GM10266 (cell line): Measurements from ENCODE around the gene BAIAP2.
A peak's percentile ranks its signal among the peaks of the same experiment; 100 is the strongest.

Source experiments
- DNase-seq: peaks from one replicate; pipeline ENCODE4 v3.0.0; 2012; ENCODE audit errors: extremely low spot score
- TF ChIP-seq, protein P1 (sequence below): IDR thresholded peaks from 2 replicates; pipeline ENCODE4 v1.5.1; 2012; ENCODE audit warnings: mild to moderate bottlenecking, low read depth; ENCODE audit not compliant: control insufficient read depth, insufficient read depth; ENCODE audit errors: missing control alignments

The BAIAP2 gene

DNA sequence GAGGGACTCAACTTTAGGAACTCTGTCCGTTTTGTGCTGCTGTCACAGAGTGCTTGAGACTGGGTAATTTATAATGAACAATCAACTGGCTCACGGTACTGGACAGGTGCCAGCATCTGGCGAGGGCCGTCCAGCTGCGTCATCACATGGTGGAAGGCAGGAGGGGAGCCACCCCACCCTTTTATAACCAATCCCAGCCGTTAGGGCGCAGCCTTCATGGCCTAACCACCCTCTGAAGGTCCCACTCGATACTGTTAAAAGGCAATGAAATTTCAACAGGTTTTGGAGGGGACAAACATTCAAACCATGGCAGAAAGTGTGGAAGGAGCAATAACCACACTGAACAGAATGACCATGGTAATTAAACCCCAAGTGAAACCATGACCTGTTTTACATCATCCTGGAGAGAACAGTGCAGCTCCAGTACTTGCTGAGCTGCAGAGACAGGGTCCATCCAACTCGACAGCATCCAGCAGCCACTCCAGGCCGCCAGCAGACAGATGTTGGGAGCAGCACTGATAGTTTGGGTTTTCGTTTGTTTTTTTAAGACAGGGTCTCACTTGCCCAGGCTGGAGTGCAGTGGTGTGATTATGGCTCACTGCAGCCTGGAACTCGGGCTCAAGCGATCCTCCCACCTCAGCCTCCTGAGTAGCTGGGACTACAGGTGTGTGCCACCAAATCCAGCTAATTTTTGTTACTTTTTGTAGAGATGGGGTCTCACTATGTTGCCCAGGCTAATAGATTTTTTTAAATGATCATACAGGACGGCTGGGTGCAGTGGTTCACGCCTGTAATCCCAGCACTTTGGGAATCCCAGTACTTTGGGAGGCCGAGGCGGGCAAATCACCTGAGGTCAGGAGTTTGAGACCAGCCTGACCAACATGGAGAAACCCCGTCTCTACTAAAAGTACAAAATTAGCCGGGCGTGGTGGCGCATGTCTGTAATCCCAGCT is 32.3 kb upstream of the BAIAP2 start:
- DNase-seq: peak; percentile 41
- TF ChIP-seq, protein P1, sequence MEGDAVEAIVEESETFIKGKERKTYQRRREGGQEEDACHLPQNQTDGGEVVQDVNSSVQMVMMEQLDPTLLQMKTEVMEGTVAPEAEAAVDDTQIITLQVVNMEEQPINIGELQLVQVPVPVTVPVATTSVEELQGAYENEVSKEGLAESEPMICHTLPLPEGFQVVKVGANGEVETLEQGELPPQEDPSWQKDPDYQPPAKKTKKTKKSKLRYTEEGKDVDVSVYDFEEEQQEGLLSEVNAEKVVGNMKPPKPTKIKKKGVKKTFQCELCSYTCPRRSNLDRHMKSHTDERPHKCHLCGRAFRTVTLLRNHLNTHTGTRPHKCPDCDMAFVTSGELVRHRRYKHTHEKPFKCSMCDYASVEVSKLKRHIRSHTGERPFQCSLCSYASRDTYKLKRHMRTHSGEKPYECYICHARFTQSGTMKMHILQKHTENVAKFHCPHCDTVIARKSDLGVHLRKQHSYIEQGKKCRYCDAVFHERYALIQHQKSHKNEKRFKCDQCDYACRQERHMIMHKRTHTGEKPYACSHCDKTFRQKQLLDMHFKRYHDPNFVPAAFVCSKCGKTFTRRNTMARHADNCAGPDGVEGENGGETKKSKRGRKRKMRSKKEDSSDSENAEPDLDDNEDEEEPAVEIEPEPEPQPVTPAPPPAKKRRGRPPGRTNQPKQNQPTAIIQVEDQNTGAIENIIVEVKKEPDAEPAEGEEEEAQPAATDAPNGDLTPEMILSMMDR: no peak

DNA sequence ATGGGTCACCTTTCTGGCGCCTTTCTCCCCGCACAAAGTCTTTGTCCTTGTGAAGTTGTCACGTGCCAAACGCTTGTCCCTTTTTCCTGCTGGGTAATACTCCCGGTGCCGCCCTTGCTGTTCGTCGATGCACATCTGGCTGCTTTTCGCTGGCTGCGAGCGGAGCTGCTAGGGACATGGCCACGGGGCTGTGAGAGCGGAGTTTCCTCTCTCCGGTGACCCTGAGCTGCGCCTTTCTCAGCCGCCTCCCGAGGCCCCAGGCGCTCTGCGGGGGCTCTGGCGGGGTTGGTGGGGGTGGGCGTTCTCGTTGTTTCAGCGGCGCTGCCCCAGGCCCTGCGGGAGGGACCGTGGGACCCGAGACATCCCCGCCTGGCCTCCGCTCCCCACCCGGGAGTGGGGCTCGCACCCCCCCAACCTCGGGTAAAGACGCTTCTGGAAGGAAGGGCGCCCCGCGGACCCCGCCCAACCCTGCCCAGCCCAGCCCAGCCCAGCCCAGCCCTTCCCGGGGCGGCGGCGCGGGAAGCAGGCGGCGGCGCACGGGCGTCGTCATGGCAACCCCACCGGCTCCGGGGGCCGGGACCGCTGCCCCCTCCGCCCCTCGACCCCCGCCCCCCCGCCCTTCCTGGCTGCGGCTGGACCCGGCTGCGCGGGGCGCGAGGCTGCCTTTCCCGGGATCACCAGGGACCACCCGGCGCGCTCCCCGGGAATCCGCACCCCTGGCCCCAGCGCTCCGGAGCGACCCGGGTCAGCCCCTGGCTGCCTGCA is 31.1 kb upstream of the BAIAP2 start:
- no peak for DNase-seq
- TF ChIP-seq, protein P1: no peak

DNA sequence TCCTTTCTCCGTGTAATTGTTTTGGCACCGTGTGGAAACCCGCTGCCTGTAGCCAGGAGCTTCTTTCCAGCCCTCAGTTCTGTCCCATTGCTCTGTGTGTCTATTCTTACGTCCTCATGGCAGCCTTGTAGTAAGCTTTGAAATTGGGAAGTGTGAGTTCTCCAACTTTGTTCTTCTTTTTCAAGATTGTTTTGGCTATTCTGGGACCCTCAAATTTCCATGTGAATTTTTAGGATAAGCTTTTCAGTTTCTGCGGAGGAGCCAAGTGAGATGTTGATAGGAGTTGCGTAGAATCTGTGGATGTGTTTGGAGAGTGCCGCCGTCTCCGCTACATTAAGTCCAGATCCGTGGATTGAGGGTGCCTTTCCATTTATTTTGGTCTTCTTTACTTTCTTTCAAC is 28.1 kb upstream of the BAIAP2 start:
- no peak for DNase-seq
- TF ChIP-seq, protein P1: no peak

DNA sequence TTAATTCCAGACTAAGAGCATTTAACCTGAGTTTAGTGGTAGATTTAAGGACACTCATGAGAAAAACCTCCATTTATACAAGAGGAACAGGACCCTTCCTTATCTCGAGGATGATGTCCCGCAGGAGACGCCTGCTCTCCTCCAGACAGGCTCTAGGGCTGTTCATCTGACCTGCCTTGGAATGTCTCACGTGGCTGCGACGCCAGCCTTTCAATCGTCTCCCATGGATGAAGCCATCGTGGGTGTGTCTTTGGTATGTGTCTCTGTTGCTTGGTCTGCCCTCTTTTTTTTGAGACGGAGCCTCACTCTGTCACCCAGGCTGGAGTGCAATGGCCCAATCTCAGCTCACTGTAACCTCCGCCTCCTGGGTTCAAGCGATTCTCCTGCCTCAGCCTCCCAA is 26.8 kb upstream of the BAIAP2 start:
- TF ChIP-seq, protein P1: no peak
- no peak for DNase-seq

DNA sequence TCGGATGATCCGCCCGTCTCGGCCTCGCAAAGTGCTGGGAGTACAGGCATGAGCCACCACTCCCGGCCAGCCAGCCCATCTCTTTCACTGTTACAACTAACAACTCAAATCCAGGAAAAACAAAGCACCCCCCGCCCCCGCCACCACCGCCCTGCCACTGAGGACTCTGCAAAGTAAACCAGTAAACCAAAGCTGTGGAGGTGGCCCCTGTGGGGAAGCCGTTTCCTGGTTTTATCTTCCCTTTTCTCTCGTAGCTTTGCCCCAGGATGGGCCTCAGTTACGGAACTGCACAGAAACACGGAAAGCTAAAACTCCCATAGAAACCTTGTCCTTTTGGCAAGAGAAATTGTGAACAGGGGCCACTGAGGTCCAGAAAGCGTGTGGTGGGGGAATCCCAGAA is 25.8 kb upstream of the BAIAP2 start:
- no peak for DNase-seq
- TF ChIP-seq, protein P1: no peak

DNA sequence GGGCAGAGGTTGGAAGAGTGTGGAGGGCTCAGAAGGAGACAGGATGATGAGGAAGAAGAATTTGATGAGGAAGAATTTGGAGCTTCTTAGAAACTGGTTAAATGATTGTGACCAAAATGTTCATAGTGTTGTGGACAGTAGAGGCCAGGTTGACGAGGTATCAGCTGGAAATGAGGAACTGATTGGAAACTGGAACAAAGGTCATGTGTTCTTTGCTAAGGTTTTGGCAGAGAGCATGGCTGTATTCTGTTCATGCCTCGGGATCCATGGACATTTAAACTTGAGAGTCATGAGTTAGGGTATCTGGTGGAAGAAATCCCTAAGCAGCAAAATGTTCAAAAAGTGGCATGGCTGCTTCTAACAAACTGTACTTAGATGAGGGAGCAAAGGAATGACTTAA is 24.0 kb upstream of the BAIAP2 start:
- TF ChIP-seq, protein P1: no peak
- no peak for DNase-seq

DNA sequence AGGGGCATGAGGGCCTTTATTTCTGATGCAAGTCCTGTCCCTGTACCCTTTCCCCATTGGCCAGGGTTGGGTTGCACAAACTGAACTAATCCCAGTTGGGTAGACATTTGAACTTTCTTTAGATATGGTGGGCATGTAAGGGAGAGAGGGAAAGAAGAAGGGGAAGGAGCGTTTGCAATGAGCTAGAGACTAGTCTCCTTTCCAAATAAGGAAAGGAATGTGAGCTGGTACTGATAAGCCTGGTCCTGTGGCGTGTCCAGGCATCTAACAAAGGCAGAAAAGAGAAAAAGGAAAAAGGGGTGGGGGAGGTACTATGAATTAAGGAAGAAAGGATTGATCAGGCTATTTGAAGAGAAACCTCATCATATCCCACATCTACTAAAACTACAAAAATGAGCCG is 23.0 kb upstream of the BAIAP2 start:
- TF ChIP-seq, protein P1: no peak
- no peak for DNase-seq
